DND-41 (cell line): ENCODE measurements around the gene FRRS1L.

Source experiments
- EZH2 ChIP-seq: IDR thresholded peaks from 3 replicates; pipeline ENCODE4 v1.6.1; 2012; ENCODE audit warnings: borderline replicate concordance, low read depth, mild to moderate bottlenecking, moderate library complexity, low read length, inconsistent platforms; ENCODE audit not compliant: severe bottlenecking
- TF ChIP-seq, protein P1 (sequence below): IDR thresholded peaks from 2 replicates; pipeline ENCODE4 v1.5.1; 2012; ENCODE audit warnings: borderline replicate concordance, low read length, moderate library complexity, mild to moderate bottlenecking; ENCODE audit not compliant: poor library complexity, severe bottlenecking; ENCODE audit errors: extremely low read depth

DNA sequence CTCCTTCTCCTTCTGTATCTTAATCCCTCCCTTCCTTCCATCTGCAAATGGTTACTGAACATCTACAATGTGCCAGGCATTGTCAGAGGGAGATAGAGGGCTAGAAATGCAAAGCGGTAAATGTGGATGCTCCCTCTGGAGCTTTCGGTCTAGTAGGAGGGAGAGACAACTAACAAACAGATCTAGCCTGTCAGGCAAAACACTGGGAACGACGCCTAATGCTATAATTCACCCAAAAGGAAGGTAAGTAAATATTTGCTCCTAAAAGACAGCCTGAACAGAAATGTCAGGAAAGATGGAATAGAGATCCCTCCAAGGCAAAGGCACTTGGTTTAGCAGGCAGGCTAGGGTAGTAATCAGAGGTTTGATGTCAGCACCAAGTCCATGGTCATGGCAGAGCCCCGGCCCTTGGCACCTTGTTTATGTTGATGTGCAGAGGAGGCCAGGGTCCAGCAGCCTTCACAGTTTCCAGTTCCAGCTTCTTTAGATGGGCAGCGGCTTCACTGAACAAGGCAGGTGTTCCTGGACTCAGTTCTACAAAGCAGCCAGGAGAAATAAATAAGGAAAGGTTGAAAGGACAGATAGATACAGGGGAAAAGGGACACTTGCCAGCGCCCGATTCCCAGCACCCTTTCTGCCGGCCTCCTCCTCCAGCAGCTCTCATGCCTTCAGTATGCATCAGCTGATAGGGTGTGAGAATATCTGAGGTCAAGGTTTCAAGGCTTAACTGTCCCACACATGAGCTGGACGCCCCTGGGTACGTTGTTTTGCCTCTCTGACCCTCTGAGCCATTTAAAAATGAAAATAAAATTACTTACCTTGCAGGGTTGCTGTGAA lies 46.5 kb upstream of the FRRS1L start:
- TF ChIP-seq, protein P1, sequence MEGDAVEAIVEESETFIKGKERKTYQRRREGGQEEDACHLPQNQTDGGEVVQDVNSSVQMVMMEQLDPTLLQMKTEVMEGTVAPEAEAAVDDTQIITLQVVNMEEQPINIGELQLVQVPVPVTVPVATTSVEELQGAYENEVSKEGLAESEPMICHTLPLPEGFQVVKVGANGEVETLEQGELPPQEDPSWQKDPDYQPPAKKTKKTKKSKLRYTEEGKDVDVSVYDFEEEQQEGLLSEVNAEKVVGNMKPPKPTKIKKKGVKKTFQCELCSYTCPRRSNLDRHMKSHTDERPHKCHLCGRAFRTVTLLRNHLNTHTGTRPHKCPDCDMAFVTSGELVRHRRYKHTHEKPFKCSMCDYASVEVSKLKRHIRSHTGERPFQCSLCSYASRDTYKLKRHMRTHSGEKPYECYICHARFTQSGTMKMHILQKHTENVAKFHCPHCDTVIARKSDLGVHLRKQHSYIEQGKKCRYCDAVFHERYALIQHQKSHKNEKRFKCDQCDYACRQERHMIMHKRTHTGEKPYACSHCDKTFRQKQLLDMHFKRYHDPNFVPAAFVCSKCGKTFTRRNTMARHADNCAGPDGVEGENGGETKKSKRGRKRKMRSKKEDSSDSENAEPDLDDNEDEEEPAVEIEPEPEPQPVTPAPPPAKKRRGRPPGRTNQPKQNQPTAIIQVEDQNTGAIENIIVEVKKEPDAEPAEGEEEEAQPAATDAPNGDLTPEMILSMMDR, result no peak
- TF ChIP-seq EZH2, result no peak
